A549 (cell line): ENCODE measurements around the gene CNST. TPM values are rescaled to one million over a fixed set of nuclear protein-coding genes. Genes with fewer than 3 reads are reported as not detected.
"Not testable (repeated sequence)": the region's sequence is repeated elsewhere in the genome, so short reads cannot be mapped to it uniquely, and the experiment has no call there.

Source experiments
- ATAC-seq, 2 experiments: fragments of 200-7000 bp in 1 of 2; fragments of >200 bp in 1 of 2; cut with Nextera tagmentation in 1 of 2; cut with Tn5 transposase in 1 of 2; 3 replicates each; pipeline versions ENCODE4 v1.8.0 to v1.9.1; 2018 to 2020; ENCODE audit warnings: mild to moderate bottlenecking in 1 of 2, moderate library complexity in 1 of 2
- CTCF ChIA-PET: fragments of 300-600 bp; sonication (Branson Sonifier 250); formaldehyde crosslinking; extraction: SDS; loops from one replicate; lab custom pipeline; 2021; ENCODE audit warnings: antibody characterized with exemption, inconsistent platforms; lab: Yijun Ruan, JAX
- POLR2A ChIA-PET: fragments of 350-600 bp; formaldehyde crosslinking; extraction: SDS; loops from one replicate; lab custom pipeline; 2021; ENCODE audit warnings: antibody characterized with exemption, inconsistent platforms; lab: Yijun Ruan, JAX
- DNase-seq, 2 experiments: peaks; one replicate each; pipeline versions ENCODE4 v3.0.0 to v3.0.0-alpha.2; 2011 to 2016; ENCODE audit warnings: low read depth in 1 of 2, low spot score in 1 of 2
- FAIRE-seq: peaks from 2 replicates; lab custom pipeline; 2011; peaks lifted over from hg19 to GRCh38; lab: Jason Lieb, UNC
- H3K27ac ChIP-seq, 2 experiments: fragments of >200 bp; sonication (Bioruptor Twin); formaldehyde crosslinking; 3 replicates each; pipeline ENCODE4 v1.5.1; 2016 to 2017
- H3K4me1 ChIP-seq: fragments of >200 bp; sonication (Bioruptor Twin); formaldehyde crosslinking; 3 replicates; pipeline ENCODE4 v1.6.1; 2016
- H3K4me2 ChIP-seq: fragments of >200 bp; sonication (Bioruptor Twin); formaldehyde crosslinking; 3 replicates; pipeline ENCODE4 v1.6.1; 2016
- H3K4me3 ChIP-seq: fragments of >200 bp; sonication (Bioruptor Twin); formaldehyde crosslinking; 3 replicates; pipeline ENCODE4 v1.5.1; 2016
- H3K9me3 ChIP-seq: fragments of >200 bp; sonication (Bioruptor Twin); formaldehyde crosslinking; 3 replicates; pipeline ENCODE4 v1.6.1; 2016
- ATOH8 ChIP-seq: fragments of 250-450 bp; sonication (Bioruptor Pico); IDR thresholded peaks from 2 replicates; pipeline ENCODE4 v1.5.0; 2020; ENCODE audit warnings: low read depth, mild to moderate bottlenecking, moderate library complexity
- CEBPB ChIP-seq, 2 experiments: fragments of >200 bp in 1 of 2; sonication (Bioruptor Twin) in 1 of 2; formaldehyde crosslinking in 1 of 2; IDR thresholded peaks; 2 replicates each; pipeline ENCODE4 v1.6.1; 2012 to 2016
- EHF ChIP-seq: fragments of 250-450 bp; sonication (Bioruptor Pico); IDR thresholded peaks from 2 replicates; pipeline ENCODE4 v1.5.0; 2020; ENCODE audit warnings: mild to moderate bottlenecking
- EHMT2 ChIP-seq: fragments of 200-600 bp; sonication (generic); IDR thresholded peaks from 2 replicates; pipeline ENCODE4 v1.6.1; 2016; ENCODE audit warnings: antibody characterized with exemption, low read depth, mild to moderate bottlenecking, moderate library complexity
- GATA3 ChIP-seq: IDR thresholded peaks from 2 replicates; pipeline ENCODE4 v1.6.1; 2012; ENCODE audit warnings: borderline replicate concordance
- HEYL ChIP-seq: fragments of 250-450 bp; sonication (Bioruptor Pico); IDR thresholded peaks from 2 replicates; pipeline ENCODE4 v1.8.0; 2021; ENCODE audit warnings: mild to moderate bottlenecking, moderate library complexity
- HOXB5 ChIP-seq: fragments of 250-450 bp; sonication (Bioruptor Pico); IDR thresholded peaks from 2 replicates; pipeline ENCODE4 v1.5.0; 2020; ENCODE audit warnings: mild to moderate bottlenecking, moderate library complexity
- JUN ChIP-seq, 2 experiments: fragments of >200 bp; sonication (Bioruptor Twin); formaldehyde crosslinking; IDR thresholded peaks; 2 replicates in 1 of 2; 3 replicates in 1 of 2; pipeline ENCODE4 v1.6.1; 2016 to 2017
- MAFK ChIP-seq: fragments of 450-650 bp; IDR thresholded peaks from 2 replicates; pipeline ENCODE4 v1.6.1; 2014; ENCODE audit not compliant: partially characterized antibody
- POLR2A ChIP-seq: IDR thresholded peaks from 2 replicates; pipeline ENCODE4 v1.6.1; 2012; ENCODE audit warnings: mild to moderate bottlenecking, low read length
- RAD21 ChIP-seq, 2 experiments: fragments of >200 bp in 1 of 2; sonication (Bioruptor Twin) in 1 of 2; formaldehyde crosslinking in 1 of 2; IDR thresholded peaks in 1 of 2; conservative IDR thresholded peaks in 1 of 2; 2 replicates in 1 of 2; 3 replicates in 1 of 2; pipeline ENCODE4 v1.6.1; 2012 to 2018; ENCODE audit warnings: inconsistent platforms in 1 of 2
- REST ChIP-seq: fragments of 200-600 bp; sonication (generic); IDR thresholded peaks from 2 replicates; pipeline ENCODE4 v1.6.1; 2016; ENCODE audit warnings: antibody characterized with exemption, mild to moderate bottlenecking, moderate library complexity
- WGBS: methylation state at CpG from one replicate; pipeline ENCODE4 v1.1.6; 2017; ENCODE audit errors: missing lambda C conversion rate; 5-methylcytosine and 5-hydroxymethylcytosine counted together
- polyA plus RNA-seq, 4 experiments: library from polyadenylated mRNA; depleted of rRNA in 3 of 4; stranded (reverse); fragments of >200 nt; fragmentation: RNase III in 1 of 4; extraction: RNeasy Plus Mini Kit Qiagen cat#74134 plus additional on column Dnase treatment in 1 of 4; gene quantifications; 2 replicates in 3 of 4; 3 replicates in 1 of 4; pipeline ENCODE4 v1.2.3, GENCODE V29; 2011 to 2017

Gene CNST
- polyA plus RNA-seq, 2 of the 4 experiments (the other 2 are of a cell fraction): 7.9 to 23.0 TPM

GRCh38 chr1:246631426-246631825 lies 65.2 kb downstream of the CNST start:
- H3K4me2 ChIP-seq: no peak overlapping the region

GRCh38 chr1:246632281-246633168 lies 66.3 kb downstream of the CNST start:
- TF ChIP-seq GATA3 (no peak), MAFK (peak; percentile 12), CEBPB (IDR thresholded peaks at IDR 0.05) (peak in 1 of 2 experiments; percentile 18; a peak in 1 of 4 replicates), EHF (CRISPR knock-in tag) (no peak)
- ChIA-PET CTCF (interaction anchor here (1.4 kb wide), 1 partner anchor 54 kb away, joined by 3 read pairs; no protein-coding TSS in a partner anchor), POLR2A (no interaction called here)
- Histone ChIP-seq H3K4me1 (peaks cover 11% of the 10 kb centered on the region; the same call in 2 of the 3 replicates), H3K27ac (peak overlapping the region in 1 of 2 experiments; percentile 53; a peak in 3 of 6 replicates), H3K9me3 (no peaks in the 10 kb centered on the region), H3K4me3 (no peak overlapping the region), H3K4me2 (peak overlapping the region; percentile 36; the same call in 2 of the 3 replicates)
- no peak for FAIRE-seq
- 86% methylated on average over 13 of the region's 13 CpGs for WGBS
- ATAC-seq: peak in 1 of 2 experiments; percentile 40; a peak in 2 of 6 replicates
- no peak for DNase-seq

More at GRCh38 chr1:246631426-246631825, 65.2 kb downstream of the CNST start:
- Histone ChIP-seq H3K4me3 (no peak overlapping the region), H3K4me1 (peaks cover 11% of the 10 kb centered on the region; the same call in 2 of the 3 replicates), H3K27ac (no peak overlapping the region), H3K9me3 (no peaks in the 10 kb centered on the region)
- no peak for TF ChIP-seq HOXB5 (CRISPR knock-in tag)
- no peak for TF ChIP-seq EHMT2
- TF ChIP-seq JUN (IDR thresholded peaks at IDR 0.05): no peak
- TF ChIP-seq RAD21 (conservative IDR thresholded peaks at IDR 0.05 in 1 of 2, IDR thresholded peaks at IDR 0.05 in 1 of 2): no peak
- no peak for TF ChIP-seq HEYL
- TF ChIP-seq POLR2A: no peak
- no peak for TF ChIP-seq REST
- DNase-seq: no peak
- POLR2A ChIA-PET: no interaction called here
- no peak for ATAC-seq
- WGBS: 45% methylated on average over 1 of the region's 1 CpG
- CTCF ChIA-PET: interaction anchor here (1.4 kb wide), 1 partner anchor 53 kb away, joined by 3 read pairs; no protein-coding TSS in a partner anchor
- FAIRE-seq: no peak

DNA sequence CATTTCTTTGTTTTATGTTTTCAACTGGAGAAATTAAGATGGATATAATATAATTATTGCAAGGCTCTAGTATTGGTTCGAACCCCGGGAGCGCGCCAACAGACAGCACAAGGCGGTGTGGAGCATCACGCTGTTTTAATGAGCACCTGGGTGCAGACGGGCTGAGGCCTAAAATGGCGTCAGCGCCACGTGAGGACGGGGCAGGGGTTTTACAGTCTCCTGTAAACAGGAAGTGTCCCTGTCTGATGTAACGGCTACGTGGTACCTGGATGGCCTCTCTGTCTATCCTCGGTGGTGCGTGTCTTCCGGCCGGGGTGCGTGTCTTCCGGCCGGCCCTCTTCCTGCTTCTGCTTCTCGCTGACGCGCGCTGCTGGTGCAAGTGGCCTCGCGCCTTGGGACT lies 68.4 kb downstream of the CNST start:
- 94% methylated on average over 19 of the region's 26 CpGs for WGBS
- ATAC-seq, CTCF ChIA-PET: not testable (repeated sequence)

GRCh38 chr1:246638941-246639655 lies 72.8 kb downstream of the CNST start:
- H3K4me1 ChIP-seq: no peaks in the 10 kb centered on the region
- DNase-seq: no peak
- no peak overlapping the region for H3K27ac ChIP-seq
- no peak overlapping the region for H3K4me3 ChIP-seq
- ChIA-PET CTCF (interaction anchor here (0.9 kb wide), 1 partner anchor 50 kb away, joined by 3 read pairs; no protein-coding TSS in a partner anchor), POLR2A (no interaction called here)
- H3K4me2 ChIP-seq: no peak overlapping the region
- no peaks in the 10 kb centered on the region for H3K9me3 ChIP-seq
- no peak for FAIRE-seq
- TF ChIP-seq ATOH8 (CRISPR knock-in tag): no peak
- WGBS: 94% methylated on average over 15 of the region's 16 CpGs
- no peak for ATAC-seq

More for the DNA sequence above, 68.4 kb downstream of the CNST start:
- H3K4me1 ChIP-seq: peaks cover 11% of the 10 kb centered on the region; the same call in 2 of the 3 replicates
- H3K4me3 ChIP-seq, H3K27ac ChIP-seq, H3K4me2 ChIP-seq, H3K9me3 ChIP-seq, FAIRE-seq, DNase-seq, POLR2A ChIA-PET: not testable (repeated sequence)
